ENCODE data around the gene RAB27A. TPM values are rescaled to one million over a fixed set of nuclear protein-coding genes. Genes with fewer than 3 reads are reported as not detected.

Gene RAB27A
- total and polyA plus RNA-seq, 2 experiments from 2014 or later: 3.2 to 5.8 TPM

DNA sequence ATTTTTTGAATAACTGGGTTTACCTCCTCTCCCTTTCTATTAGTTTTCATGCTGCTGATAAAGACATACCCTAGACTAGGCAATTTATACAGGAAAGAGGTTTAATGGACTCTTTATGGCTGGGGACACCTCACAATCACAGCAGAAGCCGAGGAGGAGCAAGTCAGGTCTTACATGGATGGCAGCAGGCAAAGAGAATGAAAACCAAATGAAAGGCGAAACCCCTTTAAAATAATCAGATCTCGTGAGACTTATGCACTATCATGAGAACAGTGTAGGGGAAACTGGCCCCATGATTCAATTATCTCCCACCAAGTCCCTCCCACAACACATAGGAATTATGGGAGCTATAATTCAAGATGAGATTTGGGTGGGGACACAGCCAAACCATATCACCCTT, 90.9 kb downstream of the RAB27A start:
- no peaks in the 10 kb centered on the region for H3K27me3 Mint-ChIP-seq (ENCODE audit: insufficient read depth, low read depth, poor library complexity)
- Histone ChIP-seq H3K27ac (ENCODE audit: low read depth) (no peak overlapping the region), H2AFZ (no peak overlapping the region), H4K20me1 (replicated peaks; ENCODE audit: insufficient read depth) (peaks cover 16% of the 10 kb centered on the region), H3K9me2 (ENCODE audit: insufficient read depth) (no peaks in the 10 kb centered on the region), H3K79me2 (replicated peaks; ENCODE audit: insufficient read depth) (peaks cover 30% of the 10 kb centered on the region), H3K4me2 (no peak overlapping the region), H3K27me3 (ENCODE audit: insufficient read depth) (no peaks in the 10 kb centered on the region), H3K4me3 (no peak overlapping the region), H3K4me1 (ENCODE audit: insufficient read depth) (peaks cover 12% of the 10 kb centered on the region), H3K36me3 (ENCODE audit: insufficient read depth) (no peaks in the 10 kb centered on the region), H3F3A (replicated peaks; ENCODE audit: low read depth) (no peaks in the 10 kb centered on the region)
- H3K27ac Mint-ChIP-seq: no peak overlapping the region
- DNase-seq (ENCODE audit: low spot score): no peak
- H3K4me3 Mint-ChIP-seq: peak overlapping the region; percentile 41; the same call in 2 of the 3 replicates
- H3K4me1 Mint-ChIP-seq: peaks cover 3% of the 10 kb centered on the region; the same call in 2 of the 3 replicates
- H3K36me3 Mint-ChIP-seq (ENCODE audit: low read depth): peaks cover 2% of the 10 kb centered on the region; the same call in 2 of the 3 replicates
- ATAC-seq: no peak
- TF ChIP-seq EZH2phosphoT487 (IDR thresholded peaks at IDR 0.05; ENCODE audit: unreplicated experiment) (no peak), CTCF (conservative IDR thresholded peaks at IDR 0.05; ENCODE audit: low read depth in 2 of 2) (no peak), ETS1 (IDR thresholded peaks at IDR 0.05) (no peak), ZNF114 (CRISPR knock-in tag; IDR thresholded peaks at IDR 0.05) (no peak), ZNF462 (CRISPR knock-in tag; IDR thresholded peaks at IDR 0.05) (no peak), STAT1 (IDR thresholded peaks at IDR 0.05; ENCODE audit: unreplicated experiment) (no peak), POLR2AphosphoS5 (IDR thresholded peaks at IDR 0.05; ENCODE audit: low read depth) (no peak), NANOG (IDR thresholded peaks at IDR 0.05; ENCODE audit: borderline replicate concordance) (no peak), EZH2 (IDR thresholded peaks at IDR 0.05; ENCODE audit: low read depth, unreplicated experiment) (no peak), JUNB (IDR thresholded peaks at IDR 0.05; ENCODE audit: unreplicated experiment) (no peak), ZNF331 (CRISPR knock-in tag; IDR thresholded peaks at IDR 0.05; ENCODE audit: low read depth) (no peak), CREB1 (CRISPR knock-in tag; IDR thresholded peaks at IDR 0.05; ENCODE audit: low read depth) (no peak)
- TF ChIP-seq, protein P1, sequence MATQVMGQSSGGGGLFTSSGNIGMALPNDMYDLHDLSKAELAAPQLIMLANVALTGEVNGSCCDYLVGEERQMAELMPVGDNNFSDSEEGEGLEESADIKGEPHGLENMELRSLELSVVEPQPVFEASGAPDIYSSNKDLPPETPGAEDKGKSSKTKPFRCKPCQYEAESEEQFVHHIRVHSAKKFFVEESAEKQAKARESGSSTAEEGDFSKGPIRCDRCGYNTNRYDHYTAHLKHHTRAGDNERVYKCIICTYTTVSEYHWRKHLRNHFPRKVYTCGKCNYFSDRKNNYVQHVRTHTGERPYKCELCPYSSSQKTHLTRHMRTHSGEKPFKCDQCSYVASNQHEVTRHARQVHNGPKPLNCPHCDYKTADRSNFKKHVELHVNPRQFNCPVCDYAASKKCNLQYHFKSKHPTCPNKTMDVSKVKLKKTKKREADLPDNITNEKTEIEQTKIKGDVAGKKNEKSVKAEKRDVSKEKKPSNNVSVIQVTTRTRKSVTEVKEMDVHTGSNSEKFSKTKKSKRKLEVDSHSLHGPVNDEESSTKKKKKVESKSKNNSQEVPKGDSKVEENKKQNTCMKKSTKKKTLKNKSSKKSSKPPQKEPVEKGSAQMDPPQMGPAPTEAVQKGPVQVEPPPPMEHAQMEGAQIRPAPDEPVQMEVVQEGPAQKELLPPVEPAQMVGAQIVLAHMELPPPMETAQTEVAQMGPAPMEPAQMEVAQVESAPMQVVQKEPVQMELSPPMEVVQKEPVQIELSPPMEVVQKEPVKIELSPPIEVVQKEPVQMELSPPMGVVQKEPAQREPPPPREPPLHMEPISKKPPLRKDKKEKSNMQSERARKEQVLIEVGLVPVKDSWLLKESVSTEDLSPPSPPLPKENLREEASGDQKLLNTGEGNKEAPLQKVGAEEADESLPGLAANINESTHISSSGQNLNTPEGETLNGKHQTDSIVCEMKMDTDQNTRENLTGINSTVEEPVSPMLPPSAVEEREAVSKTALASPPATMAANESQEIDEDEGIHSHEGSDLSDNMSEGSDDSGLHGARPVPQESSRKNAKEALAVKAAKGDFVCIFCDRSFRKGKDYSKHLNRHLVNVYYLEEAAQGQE (IDR thresholded peaks at IDR 0.05; ENCODE audit: unreplicated experiment): no peak
- H3K9me3 Mint-ChIP-seq: peaks cover 11% of the 10 kb centered on the region
